Keratinocyte (primary cell): Measurements from ENCODE around the gene PITPNM3. TPM values are rescaled to one million over a fixed set of nuclear protein-coding genes. Genes with fewer than 3 reads are reported as not detected.

Source experiments
- DNase-seq: peaks from one replicate; pipeline ENCODE4 v3.0.0-alpha.2; 2011; ENCODE audit warnings: low read depth, missing footprints, low spot score
- FAIRE-seq: peaks from 2 replicates; lab custom pipeline; 2011; peaks lifted over from hg19 to GRCh38; lab: Jason Lieb, UNC
- H2AFZ ChIP-seq: 2 replicates; pipeline ENCODE4 v1.6.0; 2012; ENCODE audit warnings: low read length, control low read depth, inconsistent platforms; ENCODE audit not compliant: control insufficient read depth
- H3K27ac ChIP-seq: 2 replicates; pipeline ENCODE4 v1.5.1; 2011; ENCODE audit warnings: low read length; ENCODE audit not compliant: control insufficient read depth, insufficient read depth
- H3K27me3 ChIP-seq: 3 replicates; pipeline ENCODE4 v1.6.0; 2011; ENCODE audit warnings: low read length; ENCODE audit not compliant: control insufficient read depth, insufficient read depth; ENCODE audit errors: extremely low read depth
- H3K36me3 ChIP-seq, 2 experiments: 2 replicates in 1 of 2; 3 replicates in 1 of 2; pipeline ENCODE4 v1.5.1; 2011; ENCODE audit warnings: low read length in 2 of 2, mild to moderate bottlenecking in 1 of 2; ENCODE audit not compliant: control insufficient read depth in 2 of 2, insufficient read depth in 2 of 2; ENCODE audit errors: extremely low read depth in 1 of 2
- H3K4me1 ChIP-seq: 3 replicates; pipeline ENCODE4 v1.5.1; 2011; ENCODE audit warnings: low read length; ENCODE audit not compliant: control insufficient read depth, insufficient read depth; ENCODE audit errors: extremely low read depth
- H3K4me2 ChIP-seq: 3 replicates; pipeline ENCODE4 v1.6.0; 2011; ENCODE audit warnings: low read depth, low read length; ENCODE audit not compliant: control insufficient read depth, insufficient read depth; ENCODE audit errors: extremely low read depth
- H3K4me3 ChIP-seq, 3 experiments: fragments of 200-600 bp in 1 of 3; sonication (generic) in 1 of 3; 2 replicates in 2 of 3; 3 replicates in 1 of 3; pipeline ENCODE4 v1.5.1; 2011 to 2016; ENCODE audit warnings: low read length in 3 of 3, mild to moderate bottlenecking in 3 of 3, control low read depth in 2 of 3, inconsistent platforms in 1 of 3, low read depth in 1 of 3, mixed read lengths in 1 of 3, mixed run types in 1 of 3, moderate library complexity in 1 of 3; ENCODE audit not compliant: control insufficient read depth in 2 of 3, insufficient read depth in 2 of 3; ENCODE audit errors: extremely low read depth in 1 of 3
- H3K79me2 ChIP-seq: 2 replicates; pipeline ENCODE4 v1.6.0; 2012; ENCODE audit warnings: low read length; ENCODE audit not compliant: control insufficient read depth, insufficient read depth
- H3K9ac ChIP-seq: 3 replicates; pipeline ENCODE4 v1.6.0; 2011; ENCODE audit warnings: low read length; ENCODE audit not compliant: control insufficient read depth, insufficient read depth; ENCODE audit errors: extremely low read depth
- H3K9me1 ChIP-seq: 3 replicates; pipeline ENCODE4 v1.6.0; 2011; ENCODE audit warnings: low read length; ENCODE audit not compliant: control insufficient read depth, insufficient read depth; ENCODE audit errors: extremely low read depth
- H3K9me3 ChIP-seq: 2 replicates; pipeline ENCODE4 v1.5.1; 2012; ENCODE audit warnings: low read depth, low read length; ENCODE audit not compliant: control insufficient read depth
- H4K20me1 ChIP-seq: 3 replicates; pipeline ENCODE4 v1.6.0; 2011; ENCODE audit warnings: low read length; ENCODE audit not compliant: control insufficient read depth, insufficient read depth; ENCODE audit errors: extremely low read depth
- CTCF ChIP-seq, 3 experiments: IDR thresholded peaks in 1 of 3; conservative IDR thresholded peaks in 1 of 3; optimal IDR thresholded peaks in 1 of 3; 2 replicates in 2 of 3; 3 replicates in 1 of 3; pipeline versions ENCODE3 to v1.5.1; 2011; ENCODE audit warnings: low read length in 3 of 3, mild to moderate bottlenecking in 3 of 3, moderate library complexity in 2 of 3, control low read depth in 1 of 3, inconsistent platforms in 1 of 3; ENCODE audit not compliant: insufficient read depth in 2 of 3; ENCODE audit errors: extremely low read depth in 1 of 3
- EZH2 ChIP-seq: IDR thresholded peaks from one replicate; pipeline ENCODE4 v1.6.1; 2012; ENCODE audit warnings: inconsistent platforms, mild to moderate bottlenecking, low read length, moderate library complexity
- dilution Hi-C: fragments of 300-500 bp; cut with MboI; formaldehyde crosslinking; loops from one replicate; pipeline ENCODE4 v1.7.0; 2020; ENCODE audit warnings: low sequenced_read_pairs; ENCODE audit not compliant: extremely low pct_ligation_motif_present
- polyA plus RNA-seq, 5 experiments: library from polyadenylated mRNA; depleted of rRNA in 3 of 5; stranded (reverse) in 3 of 5; stranded (forward) in 1 of 5; unstranded in 1 of 5; fragments of >200 nt; gene quantifications; 1 replicate in 1 of 5; 2 replicates in 3 of 5; 3 replicates in 1 of 5; pipeline versions ENCODE4 v1.2.1 to v1.2.3, GENCODE V29; 2011 to 2012; ENCODE audit warnings: missing spikeins in 2 of 5, low read depth in 1 of 5, low replicate concordance in 1 of 5

The PITPNM3 gene
- polyA plus RNA-seq, 1 donor (not counting 4 experiments of a cell fraction or from before 2014, with no cell fraction given): 7.7 TPM

DNA sequence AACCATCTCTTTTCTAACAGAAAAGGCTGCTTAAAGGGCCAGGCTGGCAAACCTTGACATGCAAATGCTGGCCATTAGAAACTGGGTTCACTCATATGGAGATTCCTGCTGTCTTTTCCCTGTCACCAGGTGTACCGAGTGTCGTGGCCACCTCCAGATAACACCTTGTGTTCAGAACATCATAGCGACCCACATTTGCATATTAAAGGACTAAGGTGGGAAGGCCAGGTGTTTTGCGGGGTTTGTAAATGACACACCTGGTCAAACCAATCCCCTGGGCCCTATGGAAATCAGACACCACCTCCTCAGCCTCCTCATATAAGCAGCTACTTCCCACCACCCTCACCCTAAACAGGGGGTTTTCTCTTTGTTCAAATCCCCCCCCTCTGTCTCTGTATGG, 118.9 kb downstream of the PITPNM3 start:
- no peak for DNase-seq
- Histone ChIP-seq H3K9me1 (no peaks in the 10 kb centered on the region), H3K36me3 (no peaks in the 10 kb centered on the region), H3K27me3 (peaks cover 7% of the 10 kb centered on the region), H3K4me2 (no peak overlapping the region), H3K79me2 (no peaks in the 10 kb centered on the region), H3K9me3 (no peaks in the 10 kb centered on the region), H3K9ac (no peak overlapping the region), H2AFZ (no peak overlapping the region), H4K20me1 (no peaks in the 10 kb centered on the region), H3K4me3 (no peak overlapping the region), H3K4me1 (no peaks in the 10 kb centered on the region), H3K27ac (no peak overlapping the region)
- dilution Hi-C loops: no loop called here
- no peak for FAIRE-seq
- TF ChIP-seq EZH2: no peak

DNA sequence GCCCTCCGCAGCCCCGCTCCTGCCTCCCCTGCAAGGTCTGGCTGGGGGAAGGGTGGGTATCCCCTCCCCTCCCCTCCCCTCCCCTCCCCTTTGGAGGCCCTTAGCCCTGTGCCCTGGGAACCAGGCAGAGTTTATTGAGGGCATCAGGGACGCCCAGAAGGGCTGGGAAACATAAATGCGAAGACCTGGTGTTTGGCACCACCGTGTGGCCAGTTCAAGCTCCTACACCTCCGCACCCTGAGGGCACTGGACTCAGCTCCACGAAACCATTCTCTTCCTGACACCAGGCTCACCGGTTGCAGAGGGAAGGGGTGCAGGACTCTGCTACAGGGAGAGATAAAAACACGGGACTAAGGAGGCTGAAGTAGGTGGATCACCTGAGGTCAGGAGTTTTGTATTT, 120.4 kb downstream of the PITPNM3 start:
- no peaks in the 10 kb centered on the region for H3K9me1 ChIP-seq
- no peak overlapping the region for H3K4me2 ChIP-seq
- H3K79me2 ChIP-seq: no peaks in the 10 kb centered on the region
- H3K9me3 ChIP-seq: no peaks in the 10 kb centered on the region
- TF ChIP-seq CTCF (optimal IDR thresholded peaks at IDR 0.05 in 1 of 3, IDR thresholded peaks at IDR 0.05 in 1 of 3, conservative IDR thresholded peaks at IDR 0.05 in 1 of 3; ENCODE audit: extremely low read depth in 1 of 3, insufficient read depth in 2 of 3, low read length in 3 of 3): peak; percentile 81 to 93 (median 85)
- no peak for TF ChIP-seq EZH2
- DNase-seq (peak; percentile 32), FAIRE-seq (peak; percentile 78)
- no peak overlapping the region for H3K4me3 ChIP-seq
- H3K4me1 ChIP-seq: no peaks in the 10 kb centered on the region
- dilution Hi-C loops: no loop called here
- H2AFZ ChIP-seq: no peak overlapping the region
- no peaks in the 10 kb centered on the region for H4K20me1 ChIP-seq
- H3K27ac ChIP-seq: no peak overlapping the region
- peaks cover 7% of the 10 kb centered on the region for H3K27me3 ChIP-seq
- H3K36me3 ChIP-seq: no peaks in the 10 kb centered on the region
- no peak overlapping the region for H3K9ac ChIP-seq

- Histone ChIP-seq H3K27me3 (peaks cover 7% of the 10 kb centered on the region), H3K9me3 (no peaks in the 10 kb centered on the region), H3K4me1 (no peaks in the 10 kb centered on the region), H3K36me3 (no peaks in the 10 kb centered on the region), H3K9ac (no peak within 1 kb of the TSS), H3K4me3 (no peak within 1 kb of the TSS), H3K4me2 (no peak within 1 kb of the TSS), H3K27ac (no peak within 1 kb of the TSS), H3K9me1 (no peaks in the 10 kb centered on the region), H2AFZ (no peak within 1 kb of the TSS), H3K79me2 (no peaks in the 10 kb centered on the region), H4K20me1 (no peaks in the 10 kb centered on the region)
- no peak for TF ChIP-seq CTCF (optimal IDR thresholded peaks at IDR 0.05 in 1 of 3, IDR thresholded peaks at IDR 0.05 in 1 of 3, conservative IDR thresholded peaks at IDR 0.05 in 1 of 3; ENCODE audit: extremely low read depth in 1 of 3, insufficient read depth in 2 of 3, low read length in 3 of 3)
- no peak for TF ChIP-seq EZH2
- FAIRE-seq (no peak), DNase-seq (no peak)
- dilution Hi-C loops: no loop called here
These were observed 121.3 kb downstream of the PITPNM3 start, which contains the start of gene AIPL1 for GRCh38 chr17:6435051-6435450. TSS of gene AIPL1 (minus strand) at chr17:6435121. CDS start at chr17:6435104, 17 bp downstream.
